HFFc6 (cell line): Measurements from ENCODE around the gene MTCH1. TPM values are rescaled to one million over a fixed set of nuclear protein-coding genes. Genes with fewer than 3 reads are reported as not detected.
"Not testable (repeated sequence)": the region's sequence is repeated elsewhere in the genome, so short reads cannot be mapped to it uniquely, and the experiment has no call there.

Source experiments
- DNase-seq: peaks from one replicate; pipeline ENCODE4 v3.0.0-alpha.2; 2018
- H3K27ac Mint-ChIP-seq: 2 replicates; pipeline ENCODE4 v1.8.0; 2020; ENCODE audit warnings: mild to moderate bottlenecking, mixed read lengths
- H3K27me3 Mint-ChIP-seq: 2 replicates; pipeline ENCODE4 v1.8.0; 2021; ENCODE audit warnings: mild to moderate bottlenecking, moderate library complexity, mixed read lengths; ENCODE audit not compliant: insufficient read depth
- H3K36me3 Mint-ChIP-seq: 2 replicates; pipeline ENCODE4 v1.8.0; 2021; ENCODE audit warnings: low read depth, mixed read lengths
- H3K4me1 Mint-ChIP-seq: 2 replicates; pipeline ENCODE4 v1.8.0; 2020; ENCODE audit warnings: low read depth, mixed read lengths
- H3K4me3 Mint-ChIP-seq: 2 replicates; pipeline ENCODE4 v1.8.0; 2020; ENCODE audit warnings: mild to moderate bottlenecking, moderate library complexity, mixed read lengths
- H3K9me3 Mint-ChIP-seq: 2 replicates; pipeline ENCODE4 v1.8.0; 2020; ENCODE audit warnings: mild to moderate bottlenecking, mixed read lengths
- CTCF ChIP-seq: fragments of 200-600 bp; sonication (generic); IDR thresholded peaks from 2 replicates; pipeline ENCODE4 v1.5.0; 2021; ENCODE audit warnings: antibody characterized with exemption, mild to moderate bottlenecking
- total RNA-seq, 6 experiments: library from RNA; stranded (reverse); fragmentation: NEBNext Ultra II Directional; extraction: Animal tissue kit (Norgen Biotek cat#: 25700); gene quantifications; 2 replicates in 1 of 6; 3 replicates in 5 of 6; pipeline ENCODE4 v1.2.3, GENCODE V29; 2021

The MTCH1 gene
- total RNA-seq, 6 experiments from 2014 or later, result 263 to 301 (median 281) TPM

GRCh38 chr6:36940027-36940426 is 46.0 kb downstream of the MTCH1 start:
- no peak for TF ChIP-seq CTCF
- Mint-ChIP-seq H3K36me3 (no peaks in the 10 kb centered on the region), H3K4me1 (peaks cover 55% of the 10 kb centered on the region), H3K9me3 (no peaks in the 10 kb centered on the region), H3K27ac (no peak overlapping the region), H3K27me3 (peaks cover 1% of the 10 kb centered on the region), H3K4me3 (no peak overlapping the region)
- DNase-seq, result no peak

GRCh38 chr6:36939005-36939404 is 47.0 kb downstream of the MTCH1 start:
- not testable (repeated sequence) for H3K9me3 Mint-ChIP-seq, H3K36me3 Mint-ChIP-seq, H3K4me3 Mint-ChIP-seq, H3K27me3 Mint-ChIP-seq, DNase-seq
- Mint-ChIP-seq H3K27ac (peak overlapping the region; percentile 60), H3K4me1 (peaks cover 59% of the 10 kb centered on the region)

GRCh38 chr6:36938536-36938935 is 47.5 kb downstream of the MTCH1 start:
- no peaks in the 10 kb centered on the region for H3K9me3 Mint-ChIP-seq
- H3K27ac Mint-ChIP-seq, result peak overlapping the region; percentile 60
- no peaks in the 10 kb centered on the region for H3K36me3 Mint-ChIP-seq
- TF ChIP-seq CTCF, result no peak
- H3K4me3 Mint-ChIP-seq, result peak overlapping the region; percentile 22; the same call in 1 of the 2 replicates
- peaks cover 1% of the 10 kb centered on the region for H3K27me3 Mint-ChIP-seq
- peak; percentile 74 for DNase-seq
- H3K4me1 Mint-ChIP-seq, result peaks cover 64% of the 10 kb centered on the region

GRCh38 chr6:36937896-36938295 is 48.1 kb downstream of the MTCH1 start:
- no peaks in the 10 kb centered on the region; the same call in 1 of the 2 replicates for H3K27me3 Mint-ChIP-seq
- H3K4me1 Mint-ChIP-seq, result peaks cover 70% of the 10 kb centered on the region
- no peak for TF ChIP-seq CTCF
- no peaks in the 10 kb centered on the region for H3K9me3 Mint-ChIP-seq
- peak overlapping the region; percentile 60 for H3K27ac Mint-ChIP-seq
- H3K36me3 Mint-ChIP-seq, result peaks cover 2% of the 10 kb centered on the region
- H3K4me3 Mint-ChIP-seq, result no peak overlapping the region
- no peak for DNase-seq

GRCh38 chr6:36936824-36937223 is 49.2 kb downstream of the MTCH1 start:
- Mint-ChIP-seq H3K4me3 (no peak overlapping the region), H3K9me3 (no peaks in the 10 kb centered on the region), H3K36me3 (peaks cover 5% of the 10 kb centered on the region), H3K27ac (peak overlapping the region; percentile 14), H3K4me1 (peaks cover 74% of the 10 kb centered on the region), H3K27me3 (no peaks in the 10 kb centered on the region; the same call in 1 of the 2 replicates)
- no peak for TF ChIP-seq CTCF
- DNase-seq, result no peak

- Mint-ChIP-seq H3K36me3 (peaks cover 5% of the 10 kb centered on the region), H3K4me1 (peaks cover 89% of the 10 kb centered on the region), H3K27ac (no peak overlapping the region), H3K4me3 (no peak overlapping the region), H3K27me3 (no peaks in the 10 kb centered on the region; the same call in 1 of the 2 replicates), H3K9me3 (no peaks in the 10 kb centered on the region)
- no peak for DNase-seq
- TF ChIP-seq CTCF, result no peak
These were observed 51.1 kb downstream of the MTCH1 start for GRCh38 chr6:36934901-36935300.
